C4-2B (cell line): ENCODE results near the gene FAM120B.

Source experiments
- CTCF ChIP-seq: fragments of 450-650 bp; conservative IDR thresholded peaks from 2 replicates; pipeline ENCODE4 v1.5.1; 2017; ENCODE audit warnings: mild to moderate bottlenecking
- ZFX ChIP-seq: fragments of 450-650 bp; IDR thresholded peaks from 2 replicates; pipeline ENCODE4 v1.6.1; 2017

- TF ChIP-seq CTCF (no peak), ZFX (no peak)
Measured at GRCh38 chr6:170311696-170312095, 5.1 kb downstream of the FAM120B start.
